Cardiac atrium fibroblast (primary cell): ENCODE data around the gene PMS2. TPM values are rescaled to one million over a fixed set of nuclear protein-coding genes. Genes with fewer than 3 reads are reported as not detected.

Experiments used
- total RNA-seq: library from RNA; depleted of rRNA; stranded (reverse); fragments of >200 nt; gene quantifications from 2 replicates; pipeline ENCODE4 v1.2.3, GENCODE V29; 2015

PMS2 gene, protein sequence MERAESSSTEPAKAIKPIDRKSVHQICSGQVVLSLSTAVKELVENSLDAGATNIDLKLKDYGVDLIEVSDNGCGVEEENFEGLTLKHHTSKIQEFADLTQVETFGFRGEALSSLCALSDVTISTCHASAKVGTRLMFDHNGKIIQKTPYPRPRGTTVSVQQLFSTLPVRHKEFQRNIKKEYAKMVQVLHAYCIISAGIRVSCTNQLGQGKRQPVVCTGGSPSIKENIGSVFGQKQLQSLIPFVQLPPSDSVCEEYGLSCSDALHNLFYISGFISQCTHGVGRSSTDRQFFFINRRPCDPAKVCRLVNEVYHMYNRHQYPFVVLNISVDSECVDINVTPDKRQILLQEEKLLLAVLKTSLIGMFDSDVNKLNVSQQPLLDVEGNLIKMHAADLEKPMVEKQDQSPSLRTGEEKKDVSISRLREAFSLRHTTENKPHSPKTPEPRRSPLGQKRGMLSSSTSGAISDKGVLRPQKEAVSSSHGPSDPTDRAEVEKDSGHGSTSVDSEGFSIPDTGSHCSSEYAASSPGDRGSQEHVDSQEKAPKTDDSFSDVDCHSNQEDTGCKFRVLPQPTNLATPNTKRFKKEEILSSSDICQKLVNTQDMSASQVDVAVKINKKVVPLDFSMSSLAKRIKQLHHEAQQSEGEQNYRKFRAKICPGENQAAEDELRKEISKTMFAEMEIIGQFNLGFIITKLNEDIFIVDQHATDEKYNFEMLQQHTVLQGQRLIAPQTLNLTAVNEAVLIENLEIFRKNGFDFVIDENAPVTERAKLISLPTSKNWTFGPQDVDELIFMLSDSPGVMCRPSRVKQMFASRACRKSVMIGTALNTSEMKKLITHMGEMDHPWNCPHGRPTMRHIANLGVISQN
- total RNA-seq, result 9.6 and 11.0 TPM in 2 replicates

GRCh38 chr7:6008668-6009611 is at the start of gene PMS2, which contains the start of gene AIMP2:
Gene PMS2, minus strand, starts transcription at chr7:6009049. Its CDS starts 30 bp downstream, at chr7:6009019.
Gene AIMP2, plus strand, starts transcription at chr7:6009272. Its CDS starts 92 bp downstream, at chr7:6009364.

DNA sequence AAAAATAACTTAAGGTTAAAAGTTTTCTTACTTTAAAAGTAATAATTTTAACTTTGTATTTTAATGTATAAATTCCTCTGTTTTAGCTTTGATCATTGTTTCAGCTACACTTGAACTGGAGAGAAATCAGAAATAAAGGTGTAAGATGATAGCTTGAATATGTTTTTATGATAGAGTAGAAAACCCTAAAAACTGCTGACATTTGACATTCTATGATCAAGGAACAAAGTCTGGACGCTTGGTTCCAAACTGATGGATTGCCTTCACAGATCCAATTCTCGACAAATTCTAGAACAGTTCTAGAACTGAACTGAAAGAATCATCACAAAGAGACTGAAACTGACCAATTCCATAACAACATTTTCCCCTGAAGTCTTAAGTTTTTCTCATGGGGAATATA is 22.1 kb upstream of the PMS2 start, which contains the start of gene ANKRD61:
Gene ANKRD61, plus strand, starts transcription at position 389 of the 400 bp plus-strand sequence. Its CDS starts 0 bp downstream, at position 389.

GRCh38 chr7:5970347-5970911 is 38.4 kb downstream of the PMS2 start, which contains the start of gene RSPH10B:
Gene RSPH10B, minus strand, starts transcription at chr7:5970689. Its CDS starts 3,573 bp downstream, at chr7:5967116.

Other genes with a start within 250 kb of the PMS2 start
- gene RNF216, start 227.4 kb downstream of the PMS2 start, total RNA-seq, result 31.6 and 35.2 TPM in 2 replicates
- not detected in 2 replicates for gene OCM, start 128.3 kb downstream of the PMS2 start, total RNA-seq
- gene CCZ1, start 110.3 kb downstream of the PMS2 start, total RNA-seq, result 33.0 and 45.2 TPM in 2 replicates
- gene RSPH10B, start 38.4 kb downstream of the PMS2 start, total RNA-seq, result not detected in 2 replicates
- 55.2 and 59.1 TPM in 2 replicates for gene AIMP2, start 223 bp upstream of the PMS2 start, total RNA-seq
- gene ANKRD61, start 22.3 kb upstream of the PMS2 start, total RNA-seq, result not detected in 2 replicates
- gene EIF2AK1, start 50.1 kb upstream of the PMS2 start, total RNA-seq, result 79.8 and 150 TPM in 2 replicates
- 3.6 and 3.7 TPM in 2 replicates for gene USP42, start 95.9 kb upstream of the PMS2 start, total RNA-seq